ENCODE results near the gene IL15RA. TPM values are rescaled to one million over a fixed set of nuclear protein-coding genes. Genes with fewer than 3 reads are reported as not detected.

The IL15RA gene
- total RNA-seq, 1 donor from 2014 or later: 24.4 TPM

DNA sequence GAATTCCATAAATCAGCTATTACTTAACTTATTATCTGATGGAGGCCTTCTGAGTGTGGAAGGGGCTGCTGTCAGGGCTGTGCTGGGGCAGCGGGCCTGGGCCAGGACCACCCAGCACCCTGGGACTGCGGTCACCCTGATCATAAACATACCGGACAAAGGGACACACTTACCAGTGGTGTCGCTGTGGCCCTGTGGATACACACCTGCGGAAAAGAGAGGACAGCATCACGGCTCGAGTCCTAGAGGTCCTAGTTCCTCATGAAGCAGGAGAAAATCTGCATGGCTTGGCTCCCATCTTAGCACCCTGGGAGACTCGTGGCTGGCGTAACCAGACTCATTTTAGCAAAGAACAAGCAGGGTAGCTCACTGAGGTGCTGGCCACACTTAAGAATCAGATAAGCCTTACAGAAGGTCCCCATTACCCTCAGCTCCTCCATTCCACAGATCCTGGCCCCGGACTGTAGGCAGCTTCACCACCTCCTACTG is 17.7 kb downstream of the IL15RA start:
- no peaks in the 10 kb centered on the region for H3K4me1 Mint-ChIP-seq

DNA sequence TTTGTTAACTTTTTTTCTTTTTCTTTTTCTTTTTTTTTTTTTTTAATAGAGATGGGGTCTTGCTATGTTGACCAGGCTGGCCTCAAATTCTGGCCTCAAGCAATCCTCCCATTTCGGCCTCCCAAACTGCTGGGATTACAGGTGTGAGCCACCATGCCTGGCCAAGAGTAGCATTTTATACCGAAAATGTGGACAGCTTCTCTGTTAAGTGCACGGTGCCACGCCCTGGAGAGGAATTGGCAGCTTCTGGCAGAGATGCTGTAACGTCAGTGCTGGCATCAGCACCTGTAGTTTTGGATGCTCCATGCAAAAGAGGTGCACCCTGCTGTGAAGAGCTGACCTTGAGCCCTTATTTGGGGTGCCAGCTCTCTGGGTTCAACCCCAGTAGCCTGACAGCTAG is 18.2 kb downstream of the IL15RA start:
- peaks cover 44% of the 10 kb centered on the region for H3K36me3 Mint-ChIP-seq (ENCODE audit: low read depth)
- no peaks in the 10 kb centered on the region for H3K4me1 Mint-ChIP-seq
- DNase-seq: no peak

More for the DNA sequence above, 17.7 kb downstream of the IL15RA start:
- Mint-ChIP-seq H3K9me3 (no peaks in the 10 kb centered on the region), H3K27ac (no peak overlapping the region), H3K4me3 (no peak overlapping the region), H3K27me3 (no peaks in the 10 kb centered on the region), H3K36me3 (ENCODE audit: low read depth) (peaks cover 46% of the 10 kb centered on the region)
- no peak for DNase-seq
- intact Hi-C loops (cut with micrococcal nuclease): no loop called here

DNA sequence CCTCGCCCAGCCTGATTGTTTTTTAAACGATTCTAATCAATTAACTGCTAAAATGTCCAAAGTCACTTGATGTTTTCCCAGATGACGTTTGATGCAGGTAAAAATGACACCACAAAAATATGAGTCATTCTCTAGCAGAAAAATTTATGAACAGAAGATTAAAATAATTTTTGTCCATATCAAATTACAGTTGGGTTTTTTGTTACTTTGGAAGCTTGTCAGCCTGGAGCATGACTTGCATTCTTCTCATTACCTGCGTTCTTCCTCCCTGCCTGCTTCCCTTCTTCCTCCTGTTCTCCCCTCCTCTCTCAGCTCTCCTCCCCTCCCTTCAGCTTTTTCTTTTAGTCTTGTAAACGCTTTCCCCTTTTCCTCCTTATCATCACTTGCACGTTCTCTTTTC is 18.7 kb downstream of the IL15RA start:
- intact Hi-C loops (cut with micrococcal nuclease): no loop called here
- Mint-ChIP-seq H3K27ac (no peak overlapping the region), H3K36me3 (ENCODE audit: low read depth) (peaks cover 42% of the 10 kb centered on the region), H3K9me3 (no peaks in the 10 kb centered on the region), H3K27me3 (no peaks in the 10 kb centered on the region), H3K4me3 (no peak overlapping the region), H3K4me1 (no peaks in the 10 kb centered on the region)
- no peak for DNase-seq

More for the DNA sequence above, 18.2 kb downstream of the IL15RA start:
- H3K9me3 Mint-ChIP-seq: no peaks in the 10 kb centered on the region
- intact Hi-C loops (cut with micrococcal nuclease): no loop called here
- H3K27me3 Mint-ChIP-seq: no peaks in the 10 kb centered on the region
- H3K4me3 Mint-ChIP-seq: no peak overlapping the region
- H3K27ac Mint-ChIP-seq: no peak overlapping the region

DNA sequence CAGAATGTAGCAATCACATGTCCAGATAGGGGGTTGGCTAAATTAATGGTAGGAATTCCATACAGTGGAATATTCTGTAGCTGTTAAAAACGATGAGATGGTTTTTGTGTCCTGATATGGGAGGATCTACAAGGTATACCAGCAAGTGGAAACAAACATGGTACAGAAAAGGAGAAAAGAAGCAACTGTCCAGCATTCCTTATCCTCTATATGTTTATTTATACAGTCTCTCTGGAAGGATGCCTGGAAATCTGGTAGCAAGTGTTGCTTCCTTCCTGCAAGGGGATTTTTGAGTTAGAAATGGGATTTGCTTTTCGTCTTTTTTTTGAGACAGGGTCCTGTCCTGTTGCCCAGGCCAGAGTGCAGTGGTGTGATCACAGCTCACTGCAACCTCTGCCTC is 19.3 kb downstream of the IL15RA start:
- no peak overlapping the region for H3K27ac Mint-ChIP-seq
- H3K27me3 Mint-ChIP-seq: no peaks in the 10 kb centered on the region
- H3K9me3 Mint-ChIP-seq: no peaks in the 10 kb centered on the region
- H3K36me3 Mint-ChIP-seq (ENCODE audit: low read depth): peaks cover 43% of the 10 kb centered on the region
- H3K4me3 Mint-ChIP-seq: no peak overlapping the region
- intact Hi-C loops (cut with micrococcal nuclease): no loop called here
- no peak for DNase-seq
- H3K4me1 Mint-ChIP-seq: no peaks in the 10 kb centered on the region

DNA sequence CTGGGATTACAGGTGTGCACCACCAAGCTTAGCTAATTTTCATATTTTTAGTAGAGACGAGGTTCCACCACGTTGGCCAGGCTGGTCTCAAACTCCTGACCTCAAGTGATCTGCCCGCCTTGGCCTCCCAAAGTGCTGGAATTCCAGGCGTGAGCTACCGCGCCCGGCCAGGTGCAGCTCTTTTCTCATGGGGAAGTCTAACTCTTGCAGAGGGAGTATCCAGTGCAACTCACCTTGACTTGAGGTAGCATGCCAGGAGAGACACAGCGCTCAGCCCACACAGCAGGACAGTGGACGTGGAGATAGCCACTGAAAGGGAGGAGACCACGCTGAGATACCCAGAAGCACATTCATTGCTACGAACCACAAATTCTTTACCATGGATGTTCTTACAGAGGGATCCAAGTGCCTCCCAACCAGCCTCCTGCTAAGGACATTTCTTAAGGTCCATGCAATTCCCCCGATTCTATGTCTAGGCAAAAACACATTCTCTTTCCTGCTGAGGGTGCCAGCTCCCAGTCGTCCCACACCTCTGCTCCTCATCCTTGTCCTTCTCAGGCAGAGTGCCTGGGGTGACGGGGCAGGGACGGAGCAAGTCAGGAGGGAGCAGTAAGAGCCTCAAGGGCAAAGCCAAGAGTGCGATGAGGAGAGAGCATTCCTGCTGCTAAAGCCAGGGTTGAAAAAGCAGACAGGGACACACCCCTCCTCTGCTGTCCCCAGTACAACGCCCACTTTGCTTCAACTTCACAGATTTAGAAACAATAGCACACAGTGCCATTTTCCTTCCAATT is 21.0 kb downstream of the IL15RA start:
- no peak overlapping the region for H3K27ac Mint-ChIP-seq
- H3K27me3 Mint-ChIP-seq: no peaks in the 10 kb centered on the region
- DNase-seq: no peak
- intact Hi-C loops (cut with micrococcal nuclease): no loop called here
- no peak overlapping the region for H3K4me3 Mint-ChIP-seq
- H3K36me3 Mint-ChIP-seq (ENCODE audit: low read depth): peaks cover 43% of the 10 kb centered on the region
- H3K9me3 Mint-ChIP-seq: no peaks in the 10 kb centered on the region
- H3K4me1 Mint-ChIP-seq: no peaks in the 10 kb centered on the region

DNA sequence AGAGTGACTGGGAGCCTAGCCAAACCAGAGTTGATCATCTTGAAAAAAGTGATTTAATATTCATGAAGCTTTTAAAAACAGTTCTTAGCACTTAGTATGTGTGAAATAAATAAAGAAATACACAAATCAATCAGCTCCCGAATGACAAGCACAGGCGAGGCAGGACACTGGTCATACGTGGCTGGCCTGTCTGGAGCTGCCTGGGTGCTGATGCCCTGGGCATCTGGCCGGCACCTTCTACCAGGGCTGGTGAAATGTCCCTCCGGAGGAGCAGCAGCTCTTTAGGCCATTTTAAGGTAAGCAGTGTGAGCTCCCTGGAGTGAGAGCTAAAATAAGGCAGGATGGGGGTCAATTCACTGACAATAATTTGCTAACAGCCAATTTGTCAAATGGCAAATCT is 23.7 kb downstream of the IL15RA start:
- H3K36me3 Mint-ChIP-seq (ENCODE audit: low read depth): peaks cover 31% of the 10 kb centered on the region
- intact Hi-C loops (cut with micrococcal nuclease): no loop called here
- no peak overlapping the region for H3K4me3 Mint-ChIP-seq
- H3K4me1 Mint-ChIP-seq: peaks cover 2% of the 10 kb centered on the region
- no peak for DNase-seq
- no peaks in the 10 kb centered on the region for H3K27me3 Mint-ChIP-seq
- no peak overlapping the region for H3K27ac Mint-ChIP-seq
- H3K9me3 Mint-ChIP-seq: no peaks in the 10 kb centered on the region

- Mint-ChIP-seq H3K27ac (no peak overlapping the region), H3K36me3 (ENCODE audit: low read depth) (peaks cover 25% of the 10 kb centered on the region), H3K9me3 (no peaks in the 10 kb centered on the region), H3K27me3 (no peaks in the 10 kb centered on the region), H3K4me1 (peaks cover 2% of the 10 kb centered on the region), H3K4me3 (no peak overlapping the region)
- intact Hi-C loops (cut with micrococcal nuclease): no loop called here
- DNase-seq: no peak
These were observed 24.5 kb downstream of the IL15RA start for GRCh38 chr10:5952731-5953385.

DNA sequence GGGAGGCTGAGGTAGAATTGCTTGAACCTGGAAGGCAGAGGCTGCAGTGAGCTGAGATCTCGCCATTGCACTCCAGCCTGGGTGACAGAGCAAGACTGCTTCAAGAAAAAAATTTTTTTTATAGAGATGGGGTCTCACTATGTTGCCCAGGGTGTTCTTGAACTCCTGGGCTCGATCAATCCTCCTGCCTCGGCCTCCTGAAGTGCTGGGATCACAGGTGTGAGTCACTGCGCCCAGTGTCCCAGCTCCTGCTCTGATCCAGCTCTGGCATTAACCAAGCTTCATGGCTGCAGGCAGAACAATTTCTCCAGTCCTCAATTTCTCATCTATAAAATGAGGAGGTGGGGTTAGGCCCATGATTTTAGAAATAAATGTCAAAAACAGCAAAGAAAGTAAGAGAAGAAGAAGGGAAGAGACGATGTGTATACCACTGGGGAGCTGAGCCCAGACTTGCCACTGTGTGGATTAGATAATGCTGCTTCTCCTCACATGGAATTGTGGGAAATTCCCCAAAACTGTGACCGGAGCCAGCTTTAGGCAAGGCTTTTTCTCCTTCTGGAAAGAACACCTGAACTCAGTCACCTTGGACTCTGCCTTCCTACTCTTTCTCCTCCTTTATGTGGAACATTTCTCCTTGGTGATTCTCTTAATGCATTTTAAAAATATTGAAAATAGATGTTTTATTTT is 25.5 kb downstream of the IL15RA start:
- intact Hi-C loops (cut with micrococcal nuclease): no loop called here
- DNase-seq: no peak
- Mint-ChIP-seq H3K27ac (no peak overlapping the region), H3K36me3 (ENCODE audit: low read depth) (peaks cover 23% of the 10 kb centered on the region), H3K27me3 (no peaks in the 10 kb centered on the region), H3K4me3 (no peak overlapping the region), H3K4me1 (peaks cover 2% of the 10 kb centered on the region), H3K9me3 (no peaks in the 10 kb centered on the region)

DNA sequence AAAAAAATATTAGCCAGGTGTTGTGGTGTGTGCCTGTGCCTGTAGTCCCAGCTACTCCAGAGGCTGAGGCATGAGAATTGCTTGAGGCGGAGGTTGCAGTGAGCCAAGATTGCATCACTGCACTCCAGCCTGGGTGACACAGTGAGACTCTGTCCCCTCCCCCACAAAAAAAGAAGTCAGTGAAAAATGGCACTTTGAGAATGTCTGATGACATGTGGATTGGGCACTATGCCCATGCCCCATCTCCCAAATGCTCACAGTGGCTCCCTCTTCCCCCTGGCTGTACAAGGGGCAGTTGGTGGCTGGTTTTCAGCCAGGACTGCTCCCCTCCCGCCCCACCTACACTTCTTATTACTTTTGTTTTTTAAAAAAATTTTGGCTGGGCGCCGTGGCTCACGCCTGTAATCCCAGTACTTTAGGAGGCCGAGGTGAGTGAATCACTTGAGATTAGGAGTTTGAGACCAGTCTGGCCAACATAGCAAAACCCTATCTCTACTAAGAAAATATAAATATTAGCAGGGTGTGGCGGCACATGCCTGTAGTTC is 26.1 kb downstream of the IL15RA start:
- intact Hi-C loops (cut with micrococcal nuclease): no loop called here
- Mint-ChIP-seq H3K4me3 (no peak overlapping the region), H3K27me3 (no peaks in the 10 kb centered on the region), H3K27ac (no peak overlapping the region), H3K9me3 (no peaks in the 10 kb centered on the region), H3K4me1 (peaks cover 2% of the 10 kb centered on the region), H3K36me3 (ENCODE audit: low read depth) (peaks cover 18% of the 10 kb centered on the region)
- no peak for DNase-seq

DNA sequence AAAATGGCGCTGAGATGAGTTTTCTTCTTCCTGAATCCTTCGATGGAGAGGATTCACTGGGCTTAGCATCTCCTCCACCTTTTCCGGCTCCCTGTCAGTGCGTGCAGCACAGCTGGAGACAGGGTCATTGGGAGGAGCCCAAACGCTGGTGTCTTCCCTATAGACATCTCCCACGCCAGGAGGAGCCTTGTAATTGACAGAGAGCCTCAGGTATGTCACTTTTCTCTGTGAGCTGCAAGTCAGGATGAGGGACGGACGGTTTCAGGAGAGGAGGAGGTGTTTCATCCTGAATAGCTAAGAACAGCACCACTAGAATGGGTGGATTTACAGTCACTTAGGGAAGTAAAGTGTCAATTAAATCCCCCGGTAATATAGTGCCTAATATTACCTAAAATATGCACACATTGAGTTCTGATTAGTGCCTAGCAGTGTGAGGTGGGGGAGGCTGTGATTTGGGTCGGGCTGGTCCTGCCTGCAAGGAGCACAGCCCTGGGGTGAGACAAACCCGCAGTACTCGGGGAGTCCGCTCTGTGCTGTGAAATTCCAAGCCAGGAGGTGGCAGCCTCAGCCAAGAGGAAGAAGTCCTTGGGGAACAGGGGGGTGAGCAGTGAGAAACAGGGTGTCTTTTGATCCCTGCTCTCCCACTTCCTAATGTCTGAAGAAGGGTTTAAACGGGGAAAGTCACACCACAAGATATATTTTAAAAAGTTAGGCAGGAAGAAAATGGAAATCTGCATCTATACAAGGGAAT is 28.2 kb downstream of the IL15RA start:
- Mint-ChIP-seq H3K27ac (no peak overlapping the region), H3K9me3 (no peaks in the 10 kb centered on the region), H3K36me3 (ENCODE audit: low read depth) (peaks cover 16% of the 10 kb centered on the region), H3K4me3 (no peak overlapping the region), H3K27me3 (no peaks in the 10 kb centered on the region), H3K4me1 (peaks cover 12% of the 10 kb centered on the region)
- intact Hi-C loops (cut with micrococcal nuclease): no loop called here
- DNase-seq: peak; percentile 67

- Mint-ChIP-seq H3K27ac (no peak overlapping the region), H3K27me3 (no peaks in the 10 kb centered on the region), H3K36me3 (ENCODE audit: low read depth) (peaks cover 10% of the 10 kb centered on the region), H3K4me3 (no peak overlapping the region), H3K4me1 (peaks cover 12% of the 10 kb centered on the region), H3K9me3 (no peaks in the 10 kb centered on the region)
- intact Hi-C loops (cut with micrococcal nuclease): no loop called here
- no peak for DNase-seq
These were observed 29.1 kb downstream of the IL15RA start for GRCh38 chr10:5948208-5948585.

GRCh38 chr10:5947471-5948207 is 29.7 kb downstream of the IL15RA start:
- H3K27me3 Mint-ChIP-seq: no peaks in the 10 kb centered on the region
- peaks cover 12% of the 10 kb centered on the region for H3K4me1 Mint-ChIP-seq
- H3K27ac Mint-ChIP-seq: no peak overlapping the region
- H3K4me3 Mint-ChIP-seq: no peak overlapping the region
- no peaks in the 10 kb centered on the region for H3K9me3 Mint-ChIP-seq
- no peak for DNase-seq
- H3K36me3 Mint-ChIP-seq (ENCODE audit: low read depth): peaks cover 7% of the 10 kb centered on the region
- intact Hi-C loops (cut with micrococcal nuclease): no loop called here

GRCh38 chr10:5946786-5947185 is 30.6 kb downstream of the IL15RA start:
- no peak for DNase-seq
- H3K27me3 Mint-ChIP-seq: no peaks in the 10 kb centered on the region
- H3K27ac Mint-ChIP-seq: no peak overlapping the region
- H3K4me1 Mint-ChIP-seq: peaks cover 12% of the 10 kb centered on the region
- intact Hi-C loops (cut with micrococcal nuclease): no loop called here
- H3K36me3 Mint-ChIP-seq (ENCODE audit: low read depth): peaks cover 3% of the 10 kb centered on the region
- no peak overlapping the region for H3K4me3 Mint-ChIP-seq
- no peaks in the 10 kb centered on the region for H3K9me3 Mint-ChIP-seq
